T-cell (primary cell): ENCODE results near the gene PLEKHG2. TPM values are rescaled to one million over a fixed set of nuclear protein-coding genes. Genes with fewer than 3 reads are reported as not detected.

Source experiments
- ATAC-seq, 4 experiments: fragments of 200-7000 bp in 3 of 4; fragments of 150-1000 bp in 1 of 4; cut with Tn5 transposase; replicated peaks in 1 of 4; 1 replicate in 3 of 4; 2 replicates in 1 of 4; pipeline ENCODE4 v1.10.0; 2021; ENCODE audit warnings: moderate library complexity in 3 of 4, mild to moderate bottlenecking in 2 of 4, moderate number of reproducible peaks in 1 of 4
- CTCF ChIA-PET, 2 donors: fragments of 300-600 bp; sonication (Branson Sonifier 250); formaldehyde crosslinking; loops; one replicate each; lab custom pipeline; 2022; ENCODE audit warnings: antibody characterized with exemption in 2 of 2; lab: Charles Lee
- POLR2A ChIA-PET, 2 donors: fragments of 300-600 bp; sonication (Branson Sonifier 250); formaldehyde crosslinking; loops; one replicate each; lab custom pipeline; 2022; ENCODE audit warnings: antibody characterized with exemption in 2 of 2; lab: Charles Lee
- DNase-seq, 35 experiments: peaks; one replicate each; pipeline versions ENCODE4 v3.0.0 to v3.0.0-alpha.2; 2013 to 2023
- H3K27ac ChIP-seq: one replicate; pipeline ENCODE4 v1.5.1; 2013; ENCODE audit warnings: low read length
- H3K27me3 ChIP-seq, 2 experiments: replicated peaks in 1 of 2; 1 replicate in 1 of 2; 2 replicates in 1 of 2; pipeline versions ENCODE4 v1.6.1 to v1.7.0; 2013; ENCODE audit warnings: low read length in 1 of 2, mixed read lengths in 1 of 2; ENCODE audit not compliant: control insufficient read depth in 2 of 2, insufficient read depth in 2 of 2; ENCODE audit errors: extremely low read depth in 1 of 2
- H3K36me3 ChIP-seq, 2 donors: 1 replicate in 1 of 2; 2 replicates in 1 of 2; pipeline versions ENCODE4 v1.6.1 to v1.7.0; 2013; ENCODE audit warnings: low read length in 1 of 2; ENCODE audit not compliant: control insufficient read depth in 2 of 2, insufficient read depth in 1 of 2; ENCODE audit errors: extremely low read depth in 1 of 2
- H3K4me1 ChIP-seq, 2 experiments: 1 replicate in 1 of 2; 2 replicates in 1 of 2; pipeline versions ENCODE4 v1.6.1 to v1.7.0; 2013; ENCODE audit warnings: low read length in 2 of 2, mixed read lengths in 1 of 2; ENCODE audit not compliant: insufficient read depth in 2 of 2, control insufficient read depth in 1 of 2; ENCODE audit errors: extremely low read depth in 1 of 2
- H3K4me3 ChIP-seq, 2 donors: 1 replicate in 1 of 2; 2 replicates in 1 of 2; pipeline versions ENCODE4 v1.5.1 to v1.7.0; 2013; ENCODE audit warnings: mild to moderate bottlenecking in 2 of 2, low read length in 1 of 2, moderate library complexity in 1 of 2; ENCODE audit not compliant: control insufficient read depth in 1 of 2; ENCODE audit errors: extremely low read depth in 1 of 2
- H3K9me3 ChIP-seq: 2 replicates; pipeline ENCODE4 v1.7.0; 2013
- H3K27ac Mint-ChIP-seq, 2 donors: one replicate each; pipeline ENCODE4 v1.8.0; 2020 to 2021; ENCODE audit warnings: mild to moderate bottlenecking in 2 of 2, mixed read lengths in 2 of 2
- H3K27me3 Mint-ChIP-seq, 2 donors: one replicate each; pipeline ENCODE4 v1.8.0; 2021 to 2022; ENCODE audit warnings: mixed read lengths in 2 of 2
- H3K36me3 Mint-ChIP-seq: one replicate; pipeline ENCODE4 v1.8.0; 2021; ENCODE audit warnings: mixed read lengths
- H3K4me1 Mint-ChIP-seq, 3 donors: one replicate each; pipeline ENCODE4 v1.8.0; 2020 to 2022; ENCODE audit warnings: mixed read lengths in 3 of 3, mild to moderate bottlenecking in 1 of 3
- H3K4me3 Mint-ChIP-seq, 3 donors: one replicate each; pipeline ENCODE4 v1.8.0; 2020 to 2022; ENCODE audit warnings: mild to moderate bottlenecking in 3 of 3, mixed read lengths in 3 of 3, moderate library complexity in 3 of 3
- H3K9me3 Mint-ChIP-seq, 3 donors: one replicate each; pipeline ENCODE4 v1.8.0; 2020 to 2022; ENCODE audit warnings: mixed read lengths in 3 of 3
- WGBS: methylation state at CpG from one replicate; pipeline ENCODE4 v1.1.5; 2013; ENCODE audit warnings: missing lambda C conversion rate; ENCODE audit not compliant: insufficient coverage; 5-methylcytosine and 5-hydroxymethylcytosine counted together
- total RNA-seq, 35 experiments: library from RNA in 6 of 35; stranded (reverse) in 6 of 35; fragments of 120-200 nt in 1 of 35; gene quantifications; one replicate each; pipeline versions ENCODE4 v1.2.1 to v1.2.4 and lab custom pipeline; 2013 to 2026

The PLEKHG2 gene
- total RNA-seq, 5 donors from 2014 or later (not counting 1 experiment from before 2014, with no cell fraction given): 25.2 to 88.1 (median 36.7) TPM

DNA sequence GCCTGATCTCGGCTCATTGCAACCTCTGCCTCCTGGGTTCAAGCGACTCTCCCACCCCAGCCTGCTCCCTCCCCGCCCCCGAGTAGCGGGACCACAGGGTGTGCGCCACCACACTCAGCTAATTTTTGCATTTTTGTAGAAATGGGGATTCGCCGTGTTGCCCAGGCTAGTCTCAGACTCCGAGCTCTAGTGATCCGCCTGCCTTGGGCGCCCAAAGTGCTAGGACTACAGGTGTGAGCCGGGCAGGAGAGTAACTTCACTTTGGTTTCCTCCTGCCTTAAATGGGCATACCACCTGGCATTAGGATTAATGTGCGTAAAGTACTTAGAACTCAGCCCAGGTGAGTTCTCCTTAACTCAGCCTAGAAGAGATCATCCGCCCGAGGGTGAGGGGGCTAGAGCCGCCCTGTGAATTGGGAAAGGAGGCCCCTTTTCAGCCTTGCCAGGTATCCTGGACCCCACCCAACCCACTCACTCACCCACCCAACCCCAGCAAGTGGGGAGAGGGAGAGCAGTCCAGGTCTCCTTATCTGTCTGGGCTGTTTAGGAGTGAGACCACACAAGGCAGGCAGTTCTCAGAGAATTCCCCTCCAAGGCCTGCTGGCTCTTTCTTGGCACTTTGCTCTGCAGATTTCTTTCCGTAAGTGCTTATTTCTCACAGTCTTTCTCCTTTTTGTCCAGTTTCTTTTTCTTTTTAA is 7.1 kb upstream of the PLEKHG2 start:
- peaks cover 55 to 67% (median 59%) of the 10 kb centered on the region in 3 donors for H3K4me1 Mint-ChIP-seq
- Histone ChIP-seq H3K27ac (peak overlapping the region; percentile 100), H3K36me3 (peaks cover 5 to 18% of the 10 kb centered on the region in 2 donors), H3K4me1 (peaks cover 39 to 79% of the 10 kb centered on the region in 2 experiments), H3K27me3 (no peaks in the 10 kb centered on the region), H3K9me3 (no peaks in the 10 kb centered on the region), H3K4me3 (peak overlapping the region; percentile 38 to 97)
- CTCF ChIA-PET: interaction anchor here in 1 of 2 donors (0.6 kb wide), 1 partner anchor 297 kb away, joined by 4 read pairs; no protein-coding TSS in a partner anchor
- H3K9me3 Mint-ChIP-seq: no peaks in the 10 kb centered on the region
- peaks cover 16% of the 10 kb centered on the region for H3K36me3 Mint-ChIP-seq
- DNase-seq (peak in 5 of 35 experiments; percentile 13 to 54 (median 24)), ATAC-seq (no peak)
- H3K27ac Mint-ChIP-seq: peak overlapping the region; percentile 91 to 95
- no peaks in the 10 kb centered on the region for H3K27me3 Mint-ChIP-seq
- POLR2A ChIA-PET: interaction anchor here (0.6 to 2.0 kb wide), 4 partner anchors 9 to 70 kb away, joined by 3 to 14 read pairs (median 4); partner anchors contain the start of genes GMFG (in 1 of the 2), MED29 (in 1 of the 2) and PAF1 (in 1 of the 2)
- WGBS: 67% methylated on average over 7 of the region's 17 CpGs
- peak overlapping the region; percentile 83 to 97 (median 85) for H3K4me3 Mint-ChIP-seq

GRCh38 chr19:39405958-39406655 is 6.4 kb upstream of the PLEKHG2 start:
- H3K27ac ChIP-seq: peak overlapping the region; percentile 100
- no peaks in the 10 kb centered on the region for H3K27me3 ChIP-seq
- Mint-ChIP-seq H3K27ac (peak overlapping the region; percentile 91 to 94), H3K4me3 (peak overlapping the region; percentile 83 to 97 (median 85)), H3K36me3 (peaks cover 16% of the 10 kb centered on the region), H3K4me1 (peaks cover 56 to 68% (median 60%) of the 10 kb centered on the region in 3 donors), H3K27me3 (no peaks in the 10 kb centered on the region), H3K9me3 (no peaks in the 10 kb centered on the region)
- peaks cover 42 to 79% of the 10 kb centered on the region in 2 experiments for H3K4me1 ChIP-seq
- no peaks in the 10 kb centered on the region for H3K9me3 ChIP-seq
- H3K36me3 ChIP-seq: peaks cover 5 to 18% of the 10 kb centered on the region in 2 donors
- ATAC-seq: peak; percentile 21 to 33 (median 28)
- H3K4me3 ChIP-seq: peak overlapping the region; percentile 38 to 97
- WGBS: 8% methylated on average over 10 of the region's 22 CpGs
- peak; percentile 83 to 96 (median 91) for DNase-seq
- CTCF ChIA-PET: interaction anchor here (0.6 kb wide), 2 partner anchors 279 to 298 kb away, joined by 4 to 11 read pairs; no protein-coding TSS in a partner anchor
- POLR2A ChIA-PET: interaction anchor here in 1 of 2 donors (0.5 to 2.0 kb wide), 4 partner anchors 9 to 29 kb away, joined by 3 to 14 read pairs (median 4); partner anchors contain the start of genes MED29, PAF1 and RPS16

- H3K27me3 ChIP-seq: no peaks in the 10 kb centered on the region
- peaks cover 41 to 79% of the 10 kb centered on the region in 2 experiments for H3K4me1 ChIP-seq
- 0% methylated on average over 38 of the region's 56 CpGs for WGBS
- peaks cover 16% of the 10 kb centered on the region for H3K36me3 Mint-ChIP-seq
- H3K9me3 Mint-ChIP-seq: no peaks in the 10 kb centered on the region
- peak within 1 kb of the TSS; percentile 100 for H3K27ac ChIP-seq
- DNase-seq (peak; percentile 75 to 93 (median 85)), ATAC-seq (peak; percentile 30 to 51 (median 44))
- peak within 1 kb of the TSS; percentile 83 to 97 (median 85) for H3K4me3 Mint-ChIP-seq
- H3K9me3 ChIP-seq: no peaks in the 10 kb centered on the region
- peak within 1 kb of the TSS; percentile 97 for H3K4me3 ChIP-seq
- peaks cover 55 to 68% (median 60%) of the 10 kb centered on the region in 3 donors for H3K4me1 Mint-ChIP-seq
- H3K36me3 ChIP-seq: peaks cover 5 to 18% of the 10 kb centered on the region in 2 donors
- ChIA-PET POLR2A (interaction anchor here in 1 of 2 donors (0.6 to 2.0 kb wide), 3 partner anchors 10 to 28 kb away, joined by 3 to 14 read pairs (median 5); partner anchors contain the start of genes MED29, PAF1 and RPS16), CTCF (interaction anchor here (0.6 to 2.7 kb wide), 3 partner anchors 9 to 279 kb away, joined by 3 to 11 read pairs (median 11); partner anchors contain the start of gene RPS16 (in 1 of the 2))
- no peaks in the 10 kb centered on the region for H3K27me3 Mint-ChIP-seq
- peak within 1 kb of the TSS; percentile 95 to 98 for H3K27ac Mint-ChIP-seq
These were observed 5.6 kb upstream of the PLEKHG2 start, which contains the start of gene ZFP36 for GRCh38 chr19:39406656-39407409. Gene ZFP36 (plus strand): TSS chr19:39406847. CDS start chr19:39406905, 58 bp downstream.

DNA sequence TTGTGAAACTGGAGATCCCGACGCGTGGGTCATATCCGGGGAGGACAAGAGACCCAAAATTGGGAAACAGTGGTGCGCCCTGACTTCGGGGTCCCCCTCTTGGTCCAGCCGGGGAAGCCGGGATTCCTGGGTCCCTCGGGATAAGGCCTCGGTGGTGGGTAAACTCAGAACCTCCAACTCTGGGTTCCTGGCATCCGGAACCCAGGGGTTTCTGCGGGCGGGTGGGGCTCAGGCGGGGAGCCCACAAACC is 5.1 kb upstream of the PLEKHG2 start:
- no peaks in the 10 kb centered on the region for H3K9me3 Mint-ChIP-seq
- Histone ChIP-seq H3K4me3 (peak overlapping the region; percentile 97), H3K4me1 (peaks cover 36 to 76% of the 10 kb centered on the region in 2 experiments), H3K27me3 (no peaks in the 10 kb centered on the region), H3K9me3 (no peaks in the 10 kb centered on the region), H3K27ac (peak overlapping the region; percentile 100), H3K36me3 (peaks cover 5 to 18% of the 10 kb centered on the region in 2 donors)
- peaks cover 0 to 3% of the 10 kb centered on the region in 2 donors for H3K27me3 Mint-ChIP-seq
- ATAC-seq (no peak), DNase-seq (no peak)
- peaks cover 52 to 68% (median 60%) of the 10 kb centered on the region in 3 donors for H3K4me1 Mint-ChIP-seq
- ChIA-PET CTCF (interaction anchor here in 1 of 2 donors (1.0 to 2.7 kb wide), 2 partner anchors 10 to 28 kb away, joined by 3 to 11 read pairs; partner anchors contain the start of gene RPS16), POLR2A (interaction anchor here (0.7 to 0.9 kb wide), 2 partner anchors 9 to 10 kb away, joined by 3 to 6 read pairs; no protein-coding TSS in a partner anchor)
- 0% methylated on average over 14 of the region's 14 CpGs for WGBS
- H3K27ac Mint-ChIP-seq: peak overlapping the region; percentile 95 to 98
- peaks cover 16% of the 10 kb centered on the region for H3K36me3 Mint-ChIP-seq
- peak overlapping the region; percentile 83 to 97 (median 85) for H3K4me3 Mint-ChIP-seq

DNA sequence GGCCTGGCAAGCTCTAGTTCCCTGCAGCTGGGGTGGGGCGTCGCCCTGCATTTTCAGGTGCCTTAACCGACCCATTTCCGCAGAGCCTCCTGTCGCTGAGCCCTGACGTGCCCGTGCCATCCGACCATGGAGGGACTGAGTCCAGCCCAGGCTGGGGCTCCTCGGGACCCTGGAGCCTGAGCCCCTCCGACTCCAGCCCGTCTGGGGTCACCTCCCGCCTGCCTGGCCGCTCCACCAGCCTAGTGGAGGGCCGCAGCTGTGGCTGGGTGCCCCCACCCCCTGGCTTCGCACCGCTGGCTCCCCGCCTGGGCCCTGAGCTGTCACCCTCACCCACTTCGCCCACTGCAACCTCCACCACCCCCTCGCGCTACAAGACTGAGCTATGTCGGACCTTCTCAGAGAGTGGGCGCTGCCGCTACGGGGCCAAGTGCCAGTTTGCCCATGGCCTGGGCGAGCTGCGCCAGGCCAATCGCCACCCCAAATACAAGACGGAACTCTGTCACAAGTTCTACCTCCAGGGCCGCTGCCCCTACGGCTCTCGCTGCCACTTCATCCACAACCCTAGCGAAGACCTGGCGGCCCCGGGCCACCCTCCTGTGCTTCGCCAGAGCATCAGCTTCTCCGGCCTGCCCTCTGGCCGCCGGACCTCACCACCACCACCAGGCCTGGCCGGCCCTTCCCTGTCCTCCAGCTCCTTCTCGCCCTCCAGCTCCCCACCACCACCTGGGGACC is 4.6 kb upstream of the PLEKHG2 start:
- Histone ChIP-seq H3K36me3 (peaks cover 5 to 18% of the 10 kb centered on the region in 2 donors), H3K9me3 (no peaks in the 10 kb centered on the region), H3K27me3 (no peaks in the 10 kb centered on the region), H3K4me3 (peak overlapping the region; percentile 97), H3K4me1 (peaks cover 35 to 73% of the 10 kb centered on the region in 2 experiments), H3K27ac (peak overlapping the region; percentile 100)
- Mint-ChIP-seq H3K4me1 (peaks cover 50 to 64% (median 55%) of the 10 kb centered on the region in 3 donors), H3K27ac (peak overlapping the region; percentile 95 to 98), H3K27me3 (peaks cover 0 to 3% of the 10 kb centered on the region in 2 donors), H3K9me3 (no peaks in the 10 kb centered on the region), H3K4me3 (peak overlapping the region; percentile 83 to 97 (median 85)), H3K36me3 (peaks cover 16% of the 10 kb centered on the region)
- WGBS: 2% methylated on average over 39 of the region's 40 CpGs
- ChIA-PET POLR2A (interaction anchor here (0.7 to 1.2 kb wide), 5 partner anchors 10 to 28 kb away, joined by 3 to 6 read pairs (median 3); partner anchors contain the start of genes PAF1 (in 1 of the 2) and RPS16 (in 1 of the 2)), CTCF (interaction anchor here (0.6 to 2.7 kb wide), 3 partner anchors 9 to 28 kb away, joined by 3 to 11 read pairs (median 3); partner anchors contain the start of gene RPS16 (in 1 of the 2))
- DNase-seq: peak; percentile 61 to 87 (median 79)
- ATAC-seq: peak in 3 of 4 experiments; percentile 13 to 31 (median 27)
